ENCODE measurements around the gene IDI2. TPM values are rescaled to one million over a fixed set of nuclear protein-coding genes. Genes with fewer than 3 reads are reported as not detected.

IDI2 gene
- total and polyA plus RNA-seq, 7 experiments from 2014 or later = not detected

DNA sequence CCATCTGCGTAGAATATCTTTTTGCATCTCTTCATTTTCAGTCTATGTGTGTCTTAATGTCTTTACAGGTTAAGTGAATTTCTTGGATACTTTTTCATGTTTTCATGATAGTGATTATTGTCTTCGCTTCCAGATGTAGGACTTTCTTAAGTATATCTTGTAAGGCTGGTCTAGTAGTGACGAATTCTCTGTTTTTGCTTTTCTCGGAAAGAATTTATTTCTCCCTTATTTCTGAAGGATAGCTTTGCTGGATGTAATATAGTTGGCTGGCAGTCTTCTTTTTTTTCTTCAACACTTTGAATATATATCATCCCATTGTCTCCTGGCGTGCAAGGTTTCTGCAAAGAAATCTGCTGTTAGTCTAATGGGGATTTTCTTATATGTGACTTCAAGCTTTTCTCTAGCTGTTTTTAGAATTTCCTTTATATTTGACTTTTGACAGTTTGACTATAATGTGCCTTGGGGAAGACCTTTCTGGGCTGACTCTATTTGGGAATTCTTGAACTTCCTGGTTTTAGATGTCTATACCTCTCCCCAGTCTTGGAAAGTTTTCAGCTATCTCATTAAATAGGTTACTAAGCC is 23.1 kb downstream of the IDI2 start:
- Histone ChIP-seq H3K9me3 (ENCODE audit: control insufficient read depth in 2 of 3, low read length in 3 of 3) (peaks cover 0 to 12% (median 3%) of the 10 kb centered on the region in 3 experiments), H3K27ac (ENCODE audit: low read depth, low read length) (no peak overlapping the region), H3K27me3 (ENCODE audit: control insufficient read depth in 2 of 2, insufficient read depth in 2 of 2, low read length in 2 of 2) (no peaks in the 10 kb centered on the region), H3K4me3 (ENCODE audit: low read length) (no peak overlapping the region), H3K36me3 (ENCODE audit: control insufficient read depth in 2 of 3, insufficient read depth in 3 of 3, low read length in 3 of 3) (peaks cover 57 to 99% (median 58%) of the 10 kb centered on the region in 3 experiments), H3K4me1 (ENCODE audit: control insufficient read depth in 2 of 2, insufficient read depth in 2 of 2, low read length in 2 of 2) (no peaks in the 10 kb centered on the region)
- CTCF ChIA-PET = no interaction called here
- intact Hi-C loops (cut with micrococcal nuclease) = no loop called here
- ATAC-seq (no peak), DNase-seq (no peak)
- no peak overlapping the region for H3K27ac Mint-ChIP-seq
- H3K27me3 Mint-ChIP-seq = no peaks in the 10 kb centered on the region
- peaks cover 33 to 75% (median 60%) of the 10 kb centered on the region in 5 donors for H3K36me3 Mint-ChIP-seq
- H3K4me1 Mint-ChIP-seq = peaks cover under 1 to 17% (median 5%) of the 10 kb centered on the region in 7 donors
- POLR2A ChIA-PET = no interaction called here
- H3K9me3 Mint-ChIP-seq = peaks cover 0 to 25% (median 11%) of the 10 kb centered on the region in 11 donors
- no peak overlapping the region for H3K4me3 Mint-ChIP-seq

DNA sequence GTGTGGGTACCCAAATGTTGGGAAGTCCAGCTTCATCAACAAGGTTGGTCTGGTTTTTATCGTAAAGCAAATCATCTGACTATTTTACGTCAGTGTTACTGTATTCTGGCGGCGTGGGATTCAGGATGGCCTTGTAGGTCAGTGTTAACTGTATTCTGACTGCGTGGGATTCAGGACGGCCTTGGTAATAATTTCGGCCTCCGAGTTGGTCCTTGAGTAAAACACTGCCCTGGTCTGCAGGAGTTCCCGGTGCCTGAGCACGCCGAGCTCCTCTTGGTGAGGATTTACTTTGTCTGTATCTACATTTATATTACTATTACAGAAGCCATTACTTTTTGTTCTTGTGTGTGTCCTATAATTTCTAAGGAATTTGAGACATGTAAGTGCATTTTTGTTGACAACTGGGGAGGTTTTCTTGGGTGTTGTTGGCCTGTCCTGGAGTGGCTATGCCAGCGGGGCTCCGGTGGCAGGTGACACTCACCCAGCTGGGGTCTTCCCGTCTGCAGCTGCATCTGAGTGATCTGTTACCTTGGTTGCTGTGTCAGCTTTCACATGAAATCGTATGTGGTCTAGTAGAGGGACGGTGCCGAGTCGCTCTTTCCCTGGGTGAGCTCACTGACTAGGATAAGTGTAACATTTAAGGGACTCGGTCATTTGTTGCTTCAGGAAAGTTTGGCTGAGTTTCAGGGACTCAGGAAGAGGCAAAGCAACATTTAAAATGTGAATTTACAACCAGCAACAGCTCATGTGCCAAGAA is 28.2 kb downstream of the IDI2 start:
- Mint-ChIP-seq H3K36me3 (peaks cover 22 to 73% (median 60%) of the 10 kb centered on the region in 5 donors), H3K4me1 (peaks cover 0 to 13% (median 6%) of the 10 kb centered on the region in 7 donors), H3K4me3 (no peak overlapping the region), H3K27me3 (no peaks in the 10 kb centered on the region), H3K27ac (no peak overlapping the region), H3K9me3 (peaks cover 0 to 15% (median 5%) of the 10 kb centered on the region in 11 donors)
- ChIA-PET CTCF (no interaction called here), POLR2A (interaction anchor here (0.6 kb wide), 1 partner anchor 9 kb away, joined by 4 read pairs; the partner anchor contains the start of gene GTPBP4)
- H3K27ac ChIP-seq (ENCODE audit: low read depth, low read length) = no peak overlapping the region
- ATAC-seq = no peak
- DNase-seq = peak in 1 of 9 donors; percentile 1
- intact Hi-C loops (cut with micrococcal nuclease) = no loop called here
- no peaks in the 10 kb centered on the region for H3K4me1 ChIP-seq (ENCODE audit: control insufficient read depth in 2 of 2, insufficient read depth in 2 of 2, low read length in 2 of 2)
- H3K36me3 ChIP-seq (ENCODE audit: control insufficient read depth in 2 of 3, insufficient read depth in 3 of 3, low read length in 3 of 3) = peaks cover 49 to 91% (median 54%) of the 10 kb centered on the region in 3 experiments
- H3K9me3 ChIP-seq (ENCODE audit: control insufficient read depth in 2 of 3, low read length in 3 of 3) = peaks cover 0 to 7% (median 2%) of the 10 kb centered on the region in 3 experiments
- no peaks in the 10 kb centered on the region for H3K27me3 ChIP-seq (ENCODE audit: control insufficient read depth in 2 of 2, insufficient read depth in 2 of 2, low read length in 2 of 2)
- H3K4me3 ChIP-seq (ENCODE audit: low read length) = no peak overlapping the region

DNA sequence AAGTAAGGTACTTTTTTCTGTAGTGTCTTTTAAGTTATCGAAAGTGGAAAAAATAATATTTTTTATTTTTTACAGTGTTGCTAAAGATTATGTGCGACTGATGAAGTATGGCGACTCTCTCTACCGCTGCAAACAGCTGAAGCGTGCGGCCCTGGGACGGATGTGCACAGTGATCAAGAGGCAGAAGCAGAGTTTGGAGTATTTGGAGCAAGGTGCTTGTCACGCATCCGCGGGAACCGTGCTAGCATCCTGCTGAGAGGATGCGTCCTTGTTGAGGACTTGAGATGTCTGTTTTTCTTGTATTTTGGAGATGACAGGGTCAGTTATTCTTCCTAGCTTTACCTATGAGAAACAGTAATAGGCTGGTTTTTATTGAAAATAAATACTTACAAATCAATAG is 29.6 kb downstream of the IDI2 start:
- Histone ChIP-seq H3K9me3 (ENCODE audit: control insufficient read depth in 2 of 3, low read length in 3 of 3) (no peaks in the 10 kb centered on the region), H3K4me3 (ENCODE audit: low read length) (no peak overlapping the region), H3K27me3 (ENCODE audit: control insufficient read depth in 2 of 2, insufficient read depth in 2 of 2, low read length in 2 of 2) (no peaks in the 10 kb centered on the region), H3K36me3 (ENCODE audit: control insufficient read depth in 2 of 3, insufficient read depth in 3 of 3, low read length in 3 of 3) (peaks cover 39 to 80% (median 39%) of the 10 kb centered on the region in 3 experiments), H3K4me1 (ENCODE audit: control insufficient read depth in 2 of 2, insufficient read depth in 2 of 2, low read length in 2 of 2) (no peaks in the 10 kb centered on the region), H3K27ac (ENCODE audit: low read depth, low read length) (no peak overlapping the region)
- peaks cover 3 to 12% (median 7%) of the 10 kb centered on the region in 7 donors for H3K4me1 Mint-ChIP-seq
- DNase-seq (no peak), ATAC-seq (no peak)
- H3K27me3 Mint-ChIP-seq = no peaks in the 10 kb centered on the region
- no peak overlapping the region for H3K4me3 Mint-ChIP-seq
- H3K36me3 Mint-ChIP-seq = peaks cover 11 to 61% (median 47%) of the 10 kb centered on the region in 5 donors
- H3K27ac Mint-ChIP-seq = no peak overlapping the region
- POLR2A ChIA-PET = no interaction called here
- CTCF ChIA-PET = no interaction called here
- intact Hi-C loops (cut with micrococcal nuclease) = no loop called here
- peaks cover 0 to 2% (median 0%) of the 10 kb centered on the region in 11 donors for H3K9me3 Mint-ChIP-seq

DNA sequence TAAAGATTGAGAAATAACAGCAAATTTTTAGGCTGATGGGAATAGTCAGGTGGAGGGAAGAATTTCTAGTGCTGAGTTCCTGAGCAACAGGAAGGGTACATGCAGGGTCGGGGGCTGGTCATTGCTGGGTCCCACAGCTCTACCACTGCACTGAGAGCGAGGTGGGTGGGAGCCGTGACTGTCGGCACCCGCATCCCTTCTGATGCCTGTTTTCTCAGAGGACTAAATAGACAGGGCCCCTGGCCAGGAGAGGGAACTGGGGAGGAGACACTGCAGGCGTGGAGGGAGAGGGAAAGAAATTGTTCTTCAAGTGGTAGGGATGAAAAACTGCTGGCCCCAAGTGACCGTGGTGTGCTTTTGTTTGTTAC is 30.1 kb downstream of the IDI2 start:
- Mint-ChIP-seq H3K27ac (peak overlapping the region in 1 of 9 donors; percentile 77), H3K4me1 (peaks cover 6 to 17% (median 9%) of the 10 kb centered on the region in 7 donors), H3K9me3 (peaks cover 0 to 2% (median 0%) of the 10 kb centered on the region in 11 donors), H3K27me3 (no peaks in the 10 kb centered on the region), H3K36me3 (peaks cover 8 to 56% (median 42%) of the 10 kb centered on the region in 5 donors), H3K4me3 (no peak overlapping the region)
- ChIA-PET POLR2A (no interaction called here), CTCF (no interaction called here)
- Histone ChIP-seq H3K4me1 (ENCODE audit: control insufficient read depth in 2 of 2, insufficient read depth in 2 of 2, low read length in 2 of 2) (no peaks in the 10 kb centered on the region), H3K27me3 (ENCODE audit: control insufficient read depth in 2 of 2, insufficient read depth in 2 of 2, low read length in 2 of 2) (no peaks in the 10 kb centered on the region), H3K4me3 (ENCODE audit: low read length) (no peak overlapping the region), H3K27ac (ENCODE audit: low read depth, low read length) (no peak overlapping the region), H3K9me3 (ENCODE audit: control insufficient read depth in 2 of 3, low read length in 3 of 3) (no peaks in the 10 kb centered on the region), H3K36me3 (ENCODE audit: control insufficient read depth in 2 of 3, insufficient read depth in 3 of 3, low read length in 3 of 3) (peaks cover 34 to 79% (median 34%) of the 10 kb centered on the region in 3 experiments)
- intact Hi-C loops (cut with micrococcal nuclease) = no loop called here
- DNase-seq = no peak
- ATAC-seq = no peak

DNA sequence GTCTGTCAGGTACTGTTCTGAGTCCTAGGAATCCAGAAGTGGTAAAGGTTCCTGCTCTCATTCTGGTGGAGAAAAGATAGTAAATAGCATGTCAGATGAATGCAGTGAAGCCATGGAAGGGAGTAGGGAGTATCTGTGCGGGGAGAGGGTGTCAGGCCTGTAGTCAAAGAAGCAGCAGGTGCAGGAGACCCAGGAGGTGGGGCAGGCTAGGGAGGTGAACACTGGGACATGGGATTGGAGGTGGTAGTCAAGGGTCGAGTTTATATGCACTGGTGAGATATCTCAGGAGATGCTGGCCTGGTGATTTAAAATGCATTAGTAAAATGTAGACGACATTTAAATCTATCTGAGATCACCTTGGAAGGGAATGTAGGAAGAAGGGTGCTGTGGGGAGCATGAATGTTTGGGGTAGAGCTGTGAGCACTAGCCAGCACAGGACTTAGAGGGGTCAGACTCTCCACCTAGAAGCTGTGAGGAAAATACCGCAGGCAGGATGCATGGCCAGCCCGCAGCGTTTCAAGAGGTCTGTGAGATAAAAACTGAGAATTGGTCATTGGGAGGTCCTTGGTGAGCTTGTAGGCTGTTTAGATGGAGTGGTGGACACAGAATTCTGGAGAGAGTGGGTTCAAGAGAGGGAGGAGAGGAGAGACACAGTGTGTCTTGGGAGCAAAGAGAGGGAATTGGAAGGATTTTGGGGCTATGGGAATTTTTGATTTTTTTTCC is 30.7 kb downstream of the IDI2 start:
- H3K4me1 ChIP-seq (ENCODE audit: control insufficient read depth in 2 of 2, insufficient read depth in 2 of 2, low read length in 2 of 2) = peaks cover under 1 to 2% of the 10 kb centered on the region in 2 donors
- peak overlapping the region in 1 of 10 donors; percentile 17 for H3K4me3 Mint-ChIP-seq

DNA sequence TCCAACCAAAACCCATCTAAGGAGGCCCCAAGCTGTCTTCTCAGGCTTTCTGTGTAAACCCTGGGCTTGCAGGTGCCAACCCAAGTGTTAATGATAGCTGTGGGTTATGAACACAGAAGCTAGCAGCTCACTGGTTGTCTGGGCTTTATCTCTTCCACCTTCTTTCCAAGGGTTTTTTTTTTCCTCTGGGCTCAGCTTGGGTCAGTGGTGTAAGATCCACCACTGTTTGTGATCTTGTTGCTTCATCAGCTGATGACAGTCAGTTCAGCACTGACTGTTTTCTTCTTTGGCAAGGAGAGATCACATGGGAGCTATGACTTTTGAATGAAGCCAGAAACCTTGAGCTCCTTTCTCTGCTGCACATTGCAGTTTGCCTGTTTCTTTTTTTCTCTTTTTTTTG is 32.8 kb downstream of the IDI2 start:
- Histone ChIP-seq H3K9me3 (ENCODE audit: control insufficient read depth in 2 of 3, low read length in 3 of 3) (no peaks in the 10 kb centered on the region), H3K27ac (ENCODE audit: low read depth, low read length) (no peak overlapping the region), H3K36me3 (ENCODE audit: control insufficient read depth in 2 of 3, insufficient read depth in 3 of 3, low read length in 3 of 3) (peaks cover 16 to 61% (median 27%) of the 10 kb centered on the region in 3 experiments), H3K4me3 (ENCODE audit: low read length) (no peak overlapping the region), H3K27me3 (ENCODE audit: control insufficient read depth in 2 of 2, insufficient read depth in 2 of 2, low read length in 2 of 2) (no peaks in the 10 kb centered on the region), H3K4me1 (ENCODE audit: control insufficient read depth in 2 of 2, insufficient read depth in 2 of 2, low read length in 2 of 2) (peaks cover 11 to 12% of the 10 kb centered on the region in 2 donors)
- peak in 1 of 9 donors; percentile 4 for DNase-seq
- ChIA-PET POLR2A (interaction anchor here (0.7 to 1.2 kb wide), 2 partner anchors 19 to 56 kb away, joined by 3 to 4 read pairs; partner anchors contain the start of gene IDI1), CTCF (no interaction called here)
- no peak for ATAC-seq
- Mint-ChIP-seq H3K36me3 (peaks cover 5 to 38% (median 25%) of the 10 kb centered on the region in 5 donors), H3K27ac (no peak overlapping the region), H3K4me1 (peaks cover 20 to 35% (median 31%) of the 10 kb centered on the region in 7 donors), H3K4me3 (no peak overlapping the region), H3K27me3 (no peaks in the 10 kb centered on the region), H3K9me3 (peaks cover 0 to 2% (median 0%) of the 10 kb centered on the region in 11 donors)
- intact Hi-C loops (cut with micrococcal nuclease) = no loop called here

More for the DNA sequence above, 30.7 kb downstream of the IDI2 start:
- ATAC-seq (no peak), DNase-seq (no peak)
- Mint-ChIP-seq H3K4me1 (peaks cover 11 to 22% (median 15%) of the 10 kb centered on the region in 7 donors), H3K27ac (peak overlapping the region in 3 of 9 donors; percentile 1 to 79 (median 77)), H3K9me3 (peaks cover 0 to 2% (median 0%) of the 10 kb centered on the region in 11 donors), H3K36me3 (peaks cover 8 to 53% (median 40%) of the 10 kb centered on the region in 5 donors), H3K27me3 (no peaks in the 10 kb centered on the region)
- Histone ChIP-seq H3K4me3 (ENCODE audit: low read length) (no peak overlapping the region), H3K36me3 (ENCODE audit: control insufficient read depth in 2 of 3, insufficient read depth in 3 of 3, low read length in 3 of 3) (peaks cover 32 to 74% (median 32%) of the 10 kb centered on the region in 3 experiments), H3K27me3 (ENCODE audit: control insufficient read depth in 2 of 2, insufficient read depth in 2 of 2, low read length in 2 of 2) (no peaks in the 10 kb centered on the region), H3K27ac (ENCODE audit: low read depth, low read length) (no peak overlapping the region), H3K9me3 (ENCODE audit: control insufficient read depth in 2 of 3, low read length in 3 of 3) (no peaks in the 10 kb centered on the region)
- ChIA-PET CTCF (interaction anchor here (0.7 kb wide), 1 partner anchor 12 kb away, joined by 3 read pairs; no protein-coding TSS in a partner anchor), POLR2A (no interaction called here)
- intact Hi-C loops (cut with micrococcal nuclease) = no loop called here

Data from naive thymus-derived CD4-positive, alpha-beta T cell (primary cell).